ENCODE results near the gene PTTG1.

The PTTG1 gene

GRCh38 chr5:160475864-160476438 lies 54.3 kb downstream of the PTTG1 start:
- DNase-seq: no peak

- no peak for DNase-seq
Measured at GRCh38 chr5:160477266-160477970, 55.8 kb downstream of the PTTG1 start.

- DNase-seq: no peak
Measured at GRCh38 chr5:160478163-160478562, 56.5 kb downstream of the PTTG1 start.
